Tibial artery (tissue), 4 donors: ENCODE results near the gene YPEL3.

Experiments
- DNase-seq, 2 donors: peaks; one replicate each; pipeline ENCODE4 v3.0.0-alpha.2; 2019
- H3K27ac ChIP-seq, 2 donors: fragments of 200-600 bp; sonication (generic) in 1 of 2; 1 replicate in 1 of 2; 2 replicates in 1 of 2; pipeline ENCODE4 v1.5.1; 2018 to 2019; ENCODE audit warnings: mild to moderate bottlenecking in 1 of 2
- H3K27me3 ChIP-seq, 2 donors: fragments of 200-600 bp; sonication (generic) in 1 of 2; one replicate each; pipeline versions ENCODE4 v1.5.1 to v1.6.0; 2016 to 2019
- H3K36me3 ChIP-seq, 3 donors: fragments of 200-600 bp; sonication (generic) in 2 of 3; one replicate each; pipeline ENCODE4 v1.5.1; 2016 to 2019; ENCODE audit warnings: mild to moderate bottlenecking in 2 of 3
- H3K4me1 ChIP-seq, 4 donors: fragments of 200-600 bp; sonication (generic) in 2 of 4; 1 replicate in 3 of 4; 2 replicates in 1 of 4; pipeline ENCODE4 v1.5.1; 2016 to 2019
- H3K4me3 ChIP-seq, 2 donors: fragments of 200-600 bp; sonication (generic) in 1 of 2; 1 replicate in 1 of 2; 2 replicates in 1 of 2; pipeline ENCODE4 v1.5.1; 2018 to 2019; ENCODE audit warnings: mild to moderate bottlenecking in 2 of 2
- H3K9me3 ChIP-seq, 3 donors: fragments of 200-600 bp; sonication (generic) in 1 of 3; one replicate each; pipeline ENCODE4 v1.5.1; 2016 to 2019
- CTCF ChIP-seq, 2 experiments: fragments of 200-600 bp in 1 of 2; fragments of 450-650 bp in 1 of 2; IDR thresholded peaks; one replicate each; pipeline ENCODE4 v1.5.1; 2017 to 2019; ENCODE audit warnings: antibody characterized with exemption in 2 of 2, mild to moderate bottlenecking in 1 of 2, moderate library complexity in 1 of 2
- intact Hi-C: fragments of 100-400 bp; cut with DNase I; formaldehyde crosslinking; loops from one replicate; pipeline ENCODE4 v1.15.0; 2023; ENCODE audit warnings: low total_unique reads

YPEL3 gene

GRCh38 chr16:30060346-30060745 lies 35.7 kb downstream of the YPEL3 start:
- H3K36me3 ChIP-seq = no peaks in the 10 kb centered on the region
- H3K27ac ChIP-seq = no peak overlapping the region
- no peak for DNase-seq
- intact Hi-C loops = no loop called here
- H3K27me3 ChIP-seq = no peaks in the 10 kb centered on the region
- peaks cover 0 to 27% (median 14%) of the 10 kb centered on the region in 4 donors for H3K4me1 ChIP-seq
- no peaks in the 10 kb centered on the region for H3K9me3 ChIP-seq
- TF ChIP-seq CTCF (IDR thresholded peaks at IDR 0.05) = no peak
- H3K4me3 ChIP-seq = no peak overlapping the region

- Histone ChIP-seq H3K9me3 (no peaks in the 10 kb centered on the region), H3K4me3 (no peak overlapping the region), H3K27ac (no peak overlapping the region), H3K27me3 (no peaks in the 10 kb centered on the region), H3K36me3 (no peaks in the 10 kb centered on the region), H3K4me1 (peaks cover 0 to 33% (median 14%) of the 10 kb centered on the region in 4 donors)
- intact Hi-C loops = no loop called here
- TF ChIP-seq CTCF (IDR thresholded peaks at IDR 0.05) = peak in 1 of 2 experiments; percentile 6
- DNase-seq = no peak
Measured at GRCh38 chr16:30054959-30055553, 41.0 kb downstream of the YPEL3 start.

DNA sequence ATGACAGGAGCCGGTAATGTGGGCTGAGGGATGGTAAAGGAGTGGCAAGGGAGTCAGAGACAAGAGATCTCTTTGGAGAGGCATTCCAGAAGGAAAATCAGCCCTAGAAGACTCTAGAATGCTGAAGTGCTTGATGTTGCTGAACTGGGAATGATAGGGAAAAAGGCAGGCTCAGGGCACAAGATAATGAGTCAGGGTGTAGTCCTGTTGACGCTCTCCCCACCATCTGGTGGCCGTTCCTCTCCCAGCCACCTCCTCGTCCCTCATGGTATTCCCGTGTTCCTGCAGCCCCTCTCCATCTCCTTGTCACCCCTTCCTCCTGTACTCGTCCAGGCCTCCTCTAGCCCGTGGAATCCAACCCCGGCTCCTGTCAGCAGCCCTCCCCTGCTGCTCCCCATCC lies 41.6 kb downstream of the YPEL3 start:
- no peaks in the 10 kb centered on the region for H3K27me3 ChIP-seq
- intact Hi-C loops = no loop called here
- H3K4me3 ChIP-seq = no peak overlapping the region
- DNase-seq = no peak
- TF ChIP-seq CTCF (IDR thresholded peaks at IDR 0.05) = no peak
- H3K36me3 ChIP-seq = no peaks in the 10 kb centered on the region
- no peaks in the 10 kb centered on the region for H3K9me3 ChIP-seq
- H3K4me1 ChIP-seq = peaks cover 0 to 29% (median 14%) of the 10 kb centered on the region in 4 donors
- H3K27ac ChIP-seq = no peak overlapping the region

DNA sequence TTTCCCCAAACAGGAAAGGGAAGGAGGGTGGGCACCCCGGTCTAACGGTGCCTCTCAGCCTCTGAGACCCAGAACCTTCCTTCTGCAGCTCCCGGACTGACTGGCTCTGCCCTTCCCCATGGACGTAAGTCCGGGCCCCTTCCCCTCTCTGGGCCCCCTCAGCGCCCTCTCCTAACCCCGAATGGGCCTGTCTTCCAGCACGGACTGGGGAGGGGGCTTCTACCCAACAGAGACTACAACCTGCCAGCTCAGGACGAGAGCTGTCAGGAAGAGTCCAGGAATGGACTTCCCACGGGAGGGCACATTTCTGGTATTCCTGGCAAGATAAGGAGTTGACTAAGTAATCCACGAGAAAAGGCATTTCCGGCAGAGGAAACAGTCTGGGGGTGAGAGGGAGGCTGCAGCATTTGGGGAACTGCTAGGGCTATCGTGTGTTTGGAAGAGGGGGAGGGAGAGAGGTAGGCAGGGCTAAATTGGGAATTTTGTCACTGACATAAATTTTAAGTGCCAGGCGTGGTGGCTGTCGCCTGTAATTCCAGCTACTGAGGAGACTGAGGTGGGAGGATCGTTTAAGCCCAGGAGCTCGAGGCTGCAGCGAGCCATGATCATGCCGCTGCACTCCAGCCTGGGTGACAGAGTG lies 42.5 kb downstream of the YPEL3 start:
- H3K9me3 ChIP-seq = no peaks in the 10 kb centered on the region
- TF ChIP-seq CTCF (IDR thresholded peaks at IDR 0.05) = no peak
- intact Hi-C loops = no loop called here
- peak overlapping the region; percentile 70 to 92 for H3K4me3 ChIP-seq
- H3K4me1 ChIP-seq = peaks cover 0 to 29% (median 14%) of the 10 kb centered on the region in 4 donors
- no peaks in the 10 kb centered on the region for H3K36me3 ChIP-seq
- no peak for DNase-seq
- no peaks in the 10 kb centered on the region for H3K27me3 ChIP-seq
- H3K27ac ChIP-seq = peak overlapping the region; percentile 57 to 61

DNA sequence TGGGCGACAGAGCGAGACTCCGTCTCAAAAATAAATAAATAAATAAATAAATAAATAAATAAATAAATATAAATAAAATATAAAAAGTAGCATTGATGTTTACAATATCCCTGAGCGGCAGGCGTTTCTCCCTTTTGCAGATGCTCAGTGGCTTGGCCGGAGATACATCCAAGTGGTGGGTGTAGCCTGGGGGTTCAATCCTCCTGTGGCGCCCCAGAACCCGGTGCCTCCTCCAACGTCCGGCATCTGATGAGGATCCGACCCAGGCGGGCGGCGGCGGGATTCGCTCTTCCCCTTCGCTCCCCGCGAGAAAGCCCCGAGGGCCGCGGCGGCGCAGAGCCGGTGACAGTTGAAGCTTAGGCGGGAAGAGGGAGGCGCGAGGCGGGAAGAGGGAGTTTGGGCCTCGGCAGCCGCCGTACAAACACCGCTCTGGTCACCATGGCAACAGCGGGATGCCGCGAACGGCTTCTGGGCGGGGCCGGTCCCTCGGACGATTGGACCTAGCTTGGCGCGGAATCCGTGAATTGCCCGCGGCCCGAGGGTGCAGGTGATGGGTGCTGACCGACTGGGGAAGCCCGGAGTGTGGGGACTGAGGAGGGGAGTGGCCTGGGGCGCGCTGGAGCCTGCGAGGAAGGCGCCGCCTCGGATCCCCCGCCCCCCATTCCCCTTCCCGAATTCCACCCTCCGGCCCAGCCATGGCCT lies 43.2 kb downstream of the YPEL3 start:
- DNase-seq = peak; percentile 84 to 96
- Histone ChIP-seq H3K27me3 (no peaks in the 10 kb centered on the region), H3K4me1 (peaks cover 0 to 29% (median 14%) of the 10 kb centered on the region in 4 donors), H3K36me3 (no peaks in the 10 kb centered on the region), H3K9me3 (no peaks in the 10 kb centered on the region), H3K4me3 (peak overlapping the region; percentile 70 to 92), H3K27ac (peak overlapping the region; percentile 57 to 61)
- intact Hi-C loops = no loop called here
- TF ChIP-seq CTCF (IDR thresholded peaks at IDR 0.05) = no peak
